PC-3 (cell line): ENCODE results near the gene S100P.

Source experiments
- CTCF ChIP-seq: fragments of 300-600 bp; sonication (generic); conservative IDR thresholded peaks from 2 replicates; pipeline ENCODE4 v1.5.1; 2017; ENCODE audit warnings: antibody characterized with exemption, low read depth, mild to moderate bottlenecking, low read length
- EZH2 ChIP-seq: fragments of 300-600 bp; sonication (generic); IDR thresholded peaks from one replicate; pipeline ENCODE4 v1.6.1; 2017; ENCODE audit warnings: antibody characterized with exemption, mild to moderate bottlenecking, low read length; ENCODE audit not compliant: unreplicated experiment

- TF ChIP-seq EZH2: no peak
- TF ChIP-seq CTCF: no peak
These were observed 37.6 kb downstream of the S100P start for GRCh38 chr4:6731318-6731675.
